ENCODE results near the gene PCF11. TPM values are rescaled to one million over a fixed set of nuclear protein-coding genes. Genes with fewer than 3 reads are reported as not detected.
"Not testable (repeated sequence)": the region's sequence is repeated elsewhere in the genome, so short reads cannot be mapped to it uniquely, and the experiment has no call there.

The PCF11 gene
- total RNA-seq, 2 experiments from 2014 or later = 80.1 to 98.8 TPM

GRCh38 chr11:83132191-83132590, 24.7 kb upstream of the PCF11 start:
- no peak for DNase-seq (ENCODE audit: low spot score)
- intact Hi-C loops (cut with micrococcal nuclease; ENCODE audit: unreplicated experiment) = no loop called here
- BruUV-seq (replicated peaks) = no TSS peak
- Histone ChIP-seq H3K36me3 (ENCODE audit: insufficient read depth, low read length) (no peaks in the 10 kb centered on the region), H3K4me3 (ENCODE audit: low read depth, low read length, poor library complexity, severe bottlenecking) (no peak overlapping the region), H3K4me2 (ENCODE audit: low read length) (no peak overlapping the region), H4K20me1 (ENCODE audit: insufficient read depth, low read length) (no peaks in the 10 kb centered on the region), H3K79me2 (ENCODE audit: insufficient read depth, low read depth, low read length) (no peaks in the 10 kb centered on the region), H3K4me1 (ENCODE audit: insufficient read depth, low read length, poor library complexity, severe bottlenecking) (no peaks in the 10 kb centered on the region), H3K9me3 (ENCODE audit: low read length) (no peaks in the 10 kb centered on the region), H3K9me2 (ENCODE audit: insufficient read depth, low read length) (no peaks in the 10 kb centered on the region), H2AFZ (ENCODE audit: low read length) (0 out of 2 replicates have a peak overlapping the region, but pooled peaks have one; percentile 14), H3K27ac (ENCODE audit: low read depth, low read length, poor library complexity, severe bottlenecking) (no peak overlapping the region)
- CTCF ChIA-PET (ENCODE audit: unreplicated experiment) = no interaction called here
- POLR2A ChIA-PET = interaction anchor here (1.1 to 1.4 kb wide), 2 partner anchors 12 to 16 kb away, joined by 3 read pairs; no protein-coding TSS in a partner anchor
- TF ChIP-seq CTCF (conservative IDR thresholded peaks at IDR 0.05; ENCODE audit: low read length) (no peak), EZH2phosphoT487 (IDR thresholded peaks at IDR 0.05; ENCODE audit: borderline replicate concordance, low read depth, low read length) (no peak)

DNA sequence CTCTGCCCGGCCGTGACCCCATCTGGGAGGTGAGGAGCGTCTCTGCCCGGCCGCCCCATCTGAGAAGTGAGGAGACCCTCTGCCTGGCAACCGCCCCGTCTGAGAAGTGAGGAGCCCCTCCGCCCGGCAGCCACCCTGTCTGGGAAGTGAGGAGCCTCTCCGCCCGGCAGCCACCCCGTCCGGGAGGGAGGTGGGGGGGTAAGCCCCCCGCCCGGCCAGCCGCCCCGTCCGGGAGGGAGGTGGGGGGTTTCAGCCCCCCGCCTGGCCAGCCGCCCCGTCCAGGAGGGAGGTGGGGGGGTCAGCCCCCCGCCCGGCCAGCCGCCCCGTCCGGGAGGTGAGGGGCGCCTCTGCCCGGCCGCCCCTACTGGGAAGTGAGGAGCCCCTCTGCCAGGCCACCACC, 23.7 kb upstream of the PCF11 start:
- BruUV-seq (replicated peaks); H3K36me3 ChIP-seq (ENCODE audit: insufficient read depth, low read length); H3K27ac ChIP-seq (ENCODE audit: low read depth, low read length, poor library complexity, severe bottlenecking); DNase-seq (ENCODE audit: low spot score); H3K9me2 ChIP-seq (ENCODE audit: insufficient read depth, low read length); H3K4me1 ChIP-seq (ENCODE audit: insufficient read depth, low read length, poor library complexity, severe bottlenecking); CTCF ChIA-PET (ENCODE audit: unreplicated experiment); POLR2A ChIA-PET; H4K20me1 ChIP-seq (ENCODE audit: insufficient read depth, low read length); intact Hi-C loops (cut with micrococcal nuclease; ENCODE audit: unreplicated experiment); H2AFZ ChIP-seq (ENCODE audit: low read length); H3K4me3 ChIP-seq (ENCODE audit: low read depth, low read length, poor library complexity, severe bottlenecking); H3K9me3 ChIP-seq (ENCODE audit: low read length); H3K79me2 ChIP-seq (ENCODE audit: insufficient read depth, low read depth, low read length); H3K4me2 ChIP-seq (ENCODE audit: low read length): not testable (repeated sequence)

GRCh38 chr11:83139310-83139709, 17.6 kb upstream of the PCF11 start:
- no peak overlapping the region for H2AFZ ChIP-seq (ENCODE audit: low read length)
- no peaks in the 10 kb centered on the region for H3K9me2 ChIP-seq (ENCODE audit: insufficient read depth, low read length)
- ChIA-PET CTCF (ENCODE audit: unreplicated experiment) (interaction anchor here (0.7 to 1.0 kb wide), 2 partner anchors 13 to 17 kb away, joined by 3 to 4 read pairs; no protein-coding TSS in a partner anchor), POLR2A (interaction anchor here (0.6 to 6.3 kb wide), 6 partner anchors 10 to 175 kb away, joined by 3 to 24 read pairs (median 4); partner anchors contain the start of gene PCF11)
- H4K20me1 ChIP-seq (ENCODE audit: insufficient read depth, low read length) = no peaks in the 10 kb centered on the region
- BruUV-seq (replicated peaks) = no TSS peak
- H3K79me2 ChIP-seq (ENCODE audit: insufficient read depth, low read depth, low read length) = no peaks in the 10 kb centered on the region
- H3K4me2 ChIP-seq (ENCODE audit: low read length) = no peak overlapping the region
- DNase-seq (ENCODE audit: low spot score) = no peak
- H3K4me3 ChIP-seq (ENCODE audit: low read depth, low read length, poor library complexity, severe bottlenecking) = no peak overlapping the region
- H3K4me1 ChIP-seq (ENCODE audit: insufficient read depth, low read length, poor library complexity, severe bottlenecking) = peaks cover 15% of the 10 kb centered on the region
- TF ChIP-seq EZH2phosphoT487 (IDR thresholded peaks at IDR 0.05; ENCODE audit: borderline replicate concordance, low read depth, low read length) = no peak
- TF ChIP-seq CTCF (conservative IDR thresholded peaks at IDR 0.05; ENCODE audit: low read length) = no peak
- H3K27ac ChIP-seq (ENCODE audit: low read depth, low read length, poor library complexity, severe bottlenecking) = no peak overlapping the region
- intact Hi-C loops (cut with micrococcal nuclease; ENCODE audit: unreplicated experiment) = no loop called here
- H3K9me3 ChIP-seq (ENCODE audit: low read length) = no peaks in the 10 kb centered on the region
- H3K36me3 ChIP-seq (ENCODE audit: insufficient read depth, low read length) = no peaks in the 10 kb centered on the region
